ENCODE measurements around the gene ADGRL3.
"Not testable (repeated sequence)": the region's sequence is repeated elsewhere in the genome, so short reads cannot be mapped to it uniquely, and the experiment has no call there.

The ADGRL3 gene

DNA sequence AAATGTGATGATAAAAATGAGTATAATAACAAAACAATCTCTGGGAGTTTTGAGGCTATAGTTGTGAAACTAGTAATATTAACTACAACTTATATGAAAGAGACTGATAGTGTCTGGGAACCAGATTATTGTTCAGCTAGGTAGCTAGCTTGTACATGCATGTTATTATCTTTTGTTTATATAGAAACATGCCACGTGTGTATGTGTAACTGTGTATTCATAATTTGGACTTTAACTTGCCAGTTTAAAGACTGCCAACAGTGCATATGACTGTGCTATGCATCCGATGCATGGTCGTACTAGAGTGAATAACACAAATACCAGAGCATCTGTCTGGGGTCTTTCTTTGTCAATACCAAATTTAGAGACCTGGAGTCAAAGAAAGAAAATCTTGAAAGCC is 92.2 kb downstream of the ADGRL3 start:
- no peak for DNase-seq

DNA sequence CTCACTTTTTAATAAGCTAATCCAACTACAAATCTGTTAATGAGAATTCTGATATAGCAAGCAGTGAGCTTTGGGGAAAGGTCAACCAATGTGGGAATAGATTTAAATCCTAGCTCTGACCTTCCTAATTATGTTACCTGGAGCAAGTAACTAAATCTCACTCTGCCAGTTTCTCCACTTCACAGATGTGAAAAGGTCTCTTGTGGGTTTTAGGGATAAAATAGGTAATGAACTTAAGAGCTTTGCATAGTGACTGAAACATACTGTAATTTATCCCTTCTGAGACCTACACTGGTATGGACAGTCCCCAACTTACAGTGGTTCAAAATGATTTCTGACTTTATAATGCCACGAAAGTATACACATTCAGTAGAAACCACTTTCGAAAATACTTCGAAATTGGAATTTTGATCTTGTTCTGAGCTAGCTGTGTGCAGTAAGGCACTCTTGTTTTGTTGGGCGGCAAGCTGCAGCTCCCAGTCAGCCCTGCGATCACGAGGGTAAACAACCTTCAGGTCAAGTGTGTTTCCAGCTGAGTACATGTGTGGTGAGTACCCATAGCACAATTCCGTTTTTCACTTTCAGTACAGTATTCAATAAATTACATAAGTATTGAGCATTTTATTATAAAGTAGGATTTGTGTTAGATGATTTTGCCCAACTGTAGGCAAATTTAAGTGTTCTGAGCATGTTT is 93.7 kb downstream of the ADGRL3 start:
- DNase-seq: no peak

DNA sequence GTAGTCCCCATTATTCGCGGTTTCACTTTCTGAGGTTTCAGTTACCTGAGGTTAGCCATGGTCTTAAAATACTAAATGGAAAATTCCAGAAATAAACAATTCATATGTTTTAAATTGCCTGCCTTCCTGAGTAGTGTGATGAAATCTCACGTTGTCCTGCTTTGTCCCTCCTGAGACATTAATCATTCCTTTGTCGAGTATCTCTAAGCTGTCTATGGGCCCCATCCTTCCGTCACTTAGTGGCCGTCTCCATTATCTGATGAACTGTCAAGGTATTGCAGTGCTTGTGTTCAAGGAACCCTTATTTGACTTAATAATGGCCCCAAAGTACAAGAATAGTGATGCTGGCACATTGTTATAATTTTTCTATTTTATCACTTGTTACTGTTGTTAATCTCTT is 94.8 kb downstream of the ADGRL3 start:
- no peak for DNase-seq

DNA sequence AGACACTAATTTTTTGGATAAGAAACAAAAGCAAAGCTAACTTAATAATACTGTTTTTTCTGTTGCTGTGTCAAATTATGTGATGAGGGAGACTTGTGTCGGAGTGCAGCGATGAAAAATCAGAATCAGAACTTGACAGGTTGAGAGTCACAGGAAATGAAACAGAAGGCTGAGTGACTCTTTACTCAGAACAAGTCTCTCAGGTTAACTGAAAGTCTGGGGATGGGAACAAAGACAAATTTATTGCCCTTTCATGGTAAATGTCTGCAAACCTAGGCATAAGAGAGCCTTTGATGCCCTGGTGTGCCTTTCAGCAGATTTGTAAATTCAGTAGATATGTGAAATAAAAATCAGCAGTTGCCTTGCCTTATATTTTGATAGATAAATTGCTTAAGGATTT is 96.0 kb downstream of the ADGRL3 start:
- no peak for DNase-seq

DNA sequence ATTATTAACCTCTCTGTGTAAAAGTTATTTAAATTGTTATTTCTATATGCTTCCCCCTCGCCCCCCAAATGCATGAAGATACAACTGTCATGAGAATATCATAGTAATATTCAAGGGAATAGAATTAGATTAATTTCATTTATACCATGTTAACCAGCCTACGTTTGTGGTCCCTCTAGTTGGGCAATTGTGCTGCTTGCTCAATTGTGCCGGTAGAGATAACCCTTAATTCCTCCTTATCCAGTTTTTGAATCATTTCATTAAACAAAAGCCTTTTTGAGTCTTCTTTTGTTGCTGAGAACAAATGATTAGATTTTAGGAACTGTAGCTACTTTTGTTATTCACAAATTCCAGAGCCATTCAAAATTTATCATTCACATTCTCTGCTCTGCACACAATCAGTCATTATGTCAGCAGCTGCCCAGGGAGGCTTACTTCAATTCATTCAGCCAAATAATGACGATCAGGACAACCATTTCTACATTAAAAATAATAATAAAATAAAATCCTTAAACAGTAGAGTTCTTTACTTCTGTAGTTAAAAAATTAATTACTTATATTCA is 98.1 kb downstream of the ADGRL3 start:
- DNase-seq: no peak

DNA sequence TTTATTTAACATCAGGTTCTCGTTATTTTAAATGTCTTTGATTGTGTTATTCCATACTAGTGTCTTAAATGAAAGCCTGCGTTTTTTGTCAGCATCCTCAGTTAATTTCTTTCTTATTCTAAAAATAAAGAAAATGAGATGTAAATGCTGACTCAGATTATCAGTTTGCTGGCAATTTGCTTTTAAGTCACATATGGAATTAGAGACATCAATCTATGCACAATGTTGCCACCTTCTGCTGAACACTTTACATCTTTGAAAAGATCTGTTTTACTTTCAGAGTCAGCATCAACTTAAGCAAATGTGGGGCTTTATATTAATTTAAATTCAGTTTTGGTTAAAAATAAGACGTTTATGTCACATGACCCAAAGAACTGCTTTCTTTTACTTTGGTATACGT is 99.2 kb downstream of the ADGRL3 start:
- DNase-seq: no peak

DNA sequence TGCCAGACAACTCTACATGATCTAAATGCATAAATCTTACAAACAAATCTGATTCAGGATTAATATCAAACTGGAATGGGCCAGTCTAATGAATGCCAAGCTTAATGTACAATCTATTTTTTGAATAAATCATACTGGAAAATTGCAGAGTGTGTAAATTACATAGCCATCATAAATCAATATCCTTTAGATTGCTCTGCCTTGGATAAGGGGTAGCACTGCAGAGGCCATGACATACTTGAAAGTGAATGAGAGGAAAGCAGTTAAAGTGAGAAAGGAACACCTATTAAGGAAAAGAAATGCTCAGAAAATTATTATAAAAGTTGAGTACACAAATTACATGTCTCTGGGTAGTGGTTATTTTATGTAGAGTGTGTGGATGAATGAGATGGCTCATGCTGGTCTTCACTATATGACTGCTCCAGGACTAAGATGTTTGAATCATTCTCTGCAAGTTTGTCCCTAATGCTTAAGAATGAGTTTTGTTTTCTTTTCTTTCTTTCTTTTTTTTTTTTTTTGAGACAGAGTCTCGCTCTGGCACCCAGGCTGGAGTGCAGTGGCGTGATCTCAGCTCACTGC is 100.2 kb downstream of the ADGRL3 start:
- no peak for DNase-seq

DNA sequence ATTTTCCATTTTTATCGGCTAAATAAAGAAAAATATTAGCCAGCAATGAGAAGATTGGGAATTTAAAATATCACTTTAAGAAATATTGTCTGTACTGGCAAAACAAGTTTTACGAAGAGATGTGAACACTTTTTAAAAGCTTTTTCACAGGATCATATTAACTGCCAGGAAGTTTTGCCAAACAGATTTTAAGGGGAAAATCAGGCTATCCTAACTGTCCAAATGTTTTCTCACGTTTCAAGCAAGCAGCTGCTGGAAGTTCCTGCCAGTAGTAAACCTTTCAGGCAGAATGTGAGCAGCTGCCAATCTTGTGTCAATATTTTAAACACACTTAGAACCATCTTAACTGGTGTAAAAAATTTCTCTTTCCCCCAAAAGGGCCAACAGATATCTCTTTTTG is 101.1 kb downstream of the ADGRL3 start:
- no peak for DNase-seq

DNA sequence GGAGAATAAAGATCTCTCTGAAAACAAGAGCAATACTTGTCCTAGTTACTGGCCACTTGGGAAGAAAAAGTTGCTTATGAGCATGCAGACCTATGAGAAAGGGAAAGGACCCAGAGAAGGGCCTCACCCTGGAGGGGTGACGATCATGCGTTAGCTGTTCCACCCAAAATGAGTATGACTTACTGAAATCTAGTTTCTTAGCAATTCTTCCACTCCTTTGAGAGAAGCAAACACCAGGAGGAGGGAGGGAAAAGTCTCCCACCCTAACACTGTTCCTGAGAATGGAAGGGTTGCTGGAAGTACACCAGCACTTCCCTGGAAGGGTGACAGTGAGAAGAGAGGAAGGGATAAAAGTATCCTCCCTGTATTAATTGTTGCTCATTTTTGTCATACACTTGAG is 107.9 kb downstream of the ADGRL3 start:
- no peak for DNase-seq

DNA sequence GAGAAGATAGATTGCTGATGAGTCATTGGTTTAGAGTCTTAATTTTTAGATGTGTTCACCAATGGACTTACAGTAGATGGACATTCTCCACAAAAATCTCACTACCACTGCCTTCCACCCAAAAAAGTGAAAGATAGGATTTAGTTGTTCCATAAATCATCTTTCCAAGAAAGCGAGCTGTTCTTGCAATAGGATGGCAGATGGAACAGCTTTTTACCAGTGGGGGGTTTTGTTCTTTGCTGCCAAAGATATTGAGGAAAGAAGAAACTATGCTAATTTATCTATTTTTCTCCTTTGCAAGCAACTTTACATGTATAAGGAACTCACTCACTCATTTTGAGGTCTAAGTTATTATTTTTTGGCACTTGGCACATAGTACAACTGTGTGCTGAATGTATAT is 109.5 kb downstream of the ADGRL3 start:
- no peak for DNase-seq

DNA sequence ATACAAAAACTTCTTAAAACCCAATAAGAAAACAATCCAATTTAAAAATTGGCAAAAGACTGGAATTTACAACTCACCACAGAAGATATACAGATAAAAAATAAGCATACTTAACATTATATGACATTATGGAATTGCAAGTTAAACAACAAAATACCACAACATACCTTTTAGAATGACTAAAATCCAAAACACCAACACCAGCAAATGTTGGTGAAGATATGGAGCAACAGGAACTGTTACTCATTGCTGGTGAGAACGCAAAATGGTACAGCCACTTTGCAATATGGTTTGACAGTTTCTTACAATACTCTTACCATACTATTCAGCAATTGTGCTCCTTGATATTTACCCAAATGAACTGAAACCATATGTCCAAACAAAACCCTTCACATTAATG is 112.4 kb downstream of the ADGRL3 start:
- DNase-seq: no peak

DNA sequence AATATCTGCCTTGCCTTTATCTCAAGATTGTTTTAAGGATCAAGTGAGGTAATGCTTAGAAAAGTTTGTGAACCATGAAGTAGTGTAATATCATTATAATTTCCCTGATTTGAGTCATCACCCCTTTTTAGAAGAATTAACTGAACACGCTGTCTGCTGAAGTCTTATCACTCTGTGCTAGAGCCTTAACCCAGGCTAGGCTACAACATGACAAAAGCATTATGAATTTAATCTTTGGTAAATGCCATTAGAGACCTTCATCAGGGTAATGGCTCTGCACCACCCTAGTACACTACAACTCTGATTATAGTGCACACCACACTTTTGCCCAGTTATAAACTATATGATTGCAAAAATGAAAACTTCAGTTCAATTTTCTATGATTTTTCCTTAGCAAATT is 118.3 kb downstream of the ADGRL3 start:
- no peak for DNase-seq

DNA sequence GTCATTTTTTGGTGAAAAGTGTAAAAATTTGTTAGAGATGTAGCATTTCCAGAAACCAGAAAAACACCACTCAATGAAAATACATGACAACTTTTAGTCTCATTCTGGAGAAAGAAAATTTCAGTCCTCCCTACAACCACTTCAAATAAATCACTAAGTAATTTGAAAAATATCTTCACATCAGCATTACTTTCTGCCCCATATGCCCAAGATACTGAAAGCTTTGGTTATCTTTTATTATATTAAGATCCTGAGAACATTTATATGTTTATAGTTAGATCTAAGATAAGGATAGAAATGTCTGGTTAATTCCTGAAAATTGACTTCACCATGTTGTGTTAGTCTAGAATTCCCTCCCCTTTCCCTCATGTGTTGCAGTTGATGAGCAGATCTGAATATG is 119.0 kb downstream of the ADGRL3 start:
- DNase-seq: no peak

DNA sequence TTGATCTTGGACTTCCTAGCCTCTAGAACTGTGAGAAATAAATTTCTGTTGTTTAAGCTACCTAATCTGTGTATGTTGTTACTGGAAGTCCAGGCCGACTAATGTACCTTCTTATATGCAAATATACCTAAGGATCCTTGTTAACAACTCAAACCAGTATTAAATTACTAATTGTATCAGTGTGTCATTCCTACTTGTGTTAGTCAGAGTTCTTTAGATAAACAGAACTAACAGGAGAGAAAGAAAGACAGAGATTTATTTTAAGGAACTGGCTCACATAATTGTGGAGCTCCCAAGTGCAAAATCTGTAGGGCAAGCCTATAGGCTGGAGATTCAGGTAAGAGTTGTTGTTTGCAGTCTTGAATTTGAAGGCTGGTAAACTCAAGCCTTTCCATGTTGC is 120.0 kb downstream of the ADGRL3 start:
- DNase-seq: no peak

DNA sequence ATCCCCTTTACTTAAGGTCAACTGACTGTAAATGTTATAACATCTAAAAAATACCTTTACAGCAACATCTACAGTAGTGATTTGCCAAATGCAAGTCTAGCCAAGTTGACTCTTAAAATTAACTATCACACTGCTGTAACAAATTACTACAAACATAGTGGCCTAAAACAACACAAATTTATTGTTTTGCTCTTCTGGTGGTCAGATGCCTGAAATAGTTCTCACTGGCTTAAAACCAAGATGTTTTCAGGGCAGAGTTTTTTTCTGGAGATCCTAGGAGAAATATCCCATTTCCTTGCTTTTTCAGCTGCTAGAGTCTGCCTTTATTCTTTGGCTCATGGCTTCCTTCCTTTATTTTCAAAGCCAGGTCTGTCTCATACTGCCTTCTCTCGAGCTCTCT is 120.5 kb downstream of the ADGRL3 start:
- DNase-seq: no peak

DNA sequence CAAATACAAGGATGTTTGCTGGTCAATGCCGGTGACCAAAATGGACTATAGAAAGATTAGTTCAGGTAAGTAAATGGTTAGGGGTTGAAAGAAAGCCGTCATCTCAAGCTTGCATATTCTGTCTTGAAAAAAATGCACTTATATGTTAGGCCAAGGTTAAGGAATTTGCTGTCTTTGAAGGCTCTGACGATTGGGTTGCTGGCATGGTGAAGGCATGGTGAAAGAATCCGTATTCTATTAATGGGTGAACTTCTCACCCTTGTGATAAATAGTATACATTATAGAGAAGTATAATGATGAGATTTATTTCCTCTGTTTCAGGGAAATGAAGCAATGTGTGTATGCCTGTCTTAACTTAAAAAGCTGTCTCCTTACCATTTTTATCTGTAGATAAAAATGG is 132.6 kb downstream of the ADGRL3 start:
- no peak for DNase-seq

DNA sequence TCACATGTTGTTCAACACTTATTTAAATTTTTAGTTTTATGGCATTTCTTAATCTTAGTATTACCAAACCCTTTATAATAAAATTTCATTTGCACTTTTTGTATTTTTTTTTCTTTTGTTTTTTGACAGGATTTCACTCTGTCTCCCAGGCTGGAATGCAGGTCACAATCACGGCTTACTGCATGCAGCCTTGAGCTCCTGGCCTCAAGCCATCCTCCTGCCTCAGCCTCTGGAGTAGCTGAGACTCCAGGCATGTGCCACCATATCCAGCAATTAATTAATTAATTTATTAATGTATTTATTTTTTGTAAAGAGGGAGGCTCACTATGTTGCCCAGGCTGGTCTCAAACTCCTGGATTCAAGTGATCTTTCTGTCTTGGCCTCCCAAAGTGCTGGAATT is 133.4 kb downstream of the ADGRL3 start:
- DNase-seq: no peak

DNA sequence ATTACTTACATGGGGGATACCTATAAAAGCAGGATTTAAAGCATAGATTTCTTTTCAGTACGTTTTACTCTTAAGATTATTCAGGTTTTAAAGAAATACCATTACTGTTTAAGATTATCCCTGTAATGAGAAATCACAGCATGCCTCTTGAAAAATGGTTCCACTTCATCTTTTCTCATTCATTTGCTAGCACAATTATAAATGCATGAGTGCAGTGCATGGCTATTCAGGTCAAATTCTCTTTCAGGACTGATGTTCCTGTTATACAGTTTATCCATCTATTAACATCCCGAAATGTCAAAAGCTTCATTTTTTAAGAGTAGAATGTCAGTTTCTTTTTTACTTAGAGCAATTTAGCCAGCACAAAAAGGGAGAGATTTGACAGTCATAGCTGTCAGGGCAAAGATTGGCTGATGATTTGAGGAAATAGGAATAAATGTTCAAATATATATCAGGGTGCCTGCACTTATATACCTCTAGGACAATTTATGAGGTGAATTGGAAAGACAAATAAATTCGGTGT is 135.2 kb downstream of the ADGRL3 start:
- no peak for DNase-seq

DNA sequence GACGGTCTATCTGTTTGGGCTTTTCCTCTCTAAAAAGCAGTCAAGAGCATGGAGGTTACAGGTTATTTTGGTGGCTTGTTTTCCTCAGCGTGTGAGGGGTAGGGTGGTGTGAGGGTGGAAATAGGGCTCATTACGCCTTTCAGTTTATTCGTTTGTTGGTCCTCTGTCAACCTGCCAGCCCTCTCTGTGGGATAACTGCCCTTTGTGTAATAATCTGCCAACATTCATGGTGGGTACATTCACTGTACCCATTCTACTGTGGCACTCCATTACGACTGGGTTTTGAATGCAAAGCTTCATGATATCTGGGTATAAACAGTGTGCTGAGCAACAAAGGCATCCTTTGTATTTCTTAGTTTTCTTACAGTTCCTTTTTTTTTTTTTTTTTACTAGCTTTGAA is 136.4 kb downstream of the ADGRL3 start:
- no peak for DNase-seq

DNA sequence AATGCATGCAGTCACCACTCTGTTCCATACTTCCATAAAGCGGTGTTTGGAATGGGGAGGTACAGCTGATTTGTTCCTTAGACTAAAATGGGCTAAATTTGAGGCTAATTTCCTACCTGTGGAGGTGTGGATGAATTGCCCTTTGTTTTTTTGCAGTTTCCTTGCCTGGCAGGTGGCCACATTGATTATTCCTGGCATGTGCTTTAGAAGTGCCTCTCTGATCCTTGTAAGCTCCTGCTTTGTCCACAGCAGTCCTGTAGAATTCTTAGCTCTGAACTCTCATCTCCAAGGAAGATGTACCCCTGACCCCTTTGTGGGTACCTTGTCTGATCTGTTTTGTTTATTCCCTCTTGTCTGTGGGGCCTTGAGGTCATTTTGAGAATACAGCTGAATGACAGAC is 136.8 kb downstream of the ADGRL3 start:
- no peak for DNase-seq

DNA sequence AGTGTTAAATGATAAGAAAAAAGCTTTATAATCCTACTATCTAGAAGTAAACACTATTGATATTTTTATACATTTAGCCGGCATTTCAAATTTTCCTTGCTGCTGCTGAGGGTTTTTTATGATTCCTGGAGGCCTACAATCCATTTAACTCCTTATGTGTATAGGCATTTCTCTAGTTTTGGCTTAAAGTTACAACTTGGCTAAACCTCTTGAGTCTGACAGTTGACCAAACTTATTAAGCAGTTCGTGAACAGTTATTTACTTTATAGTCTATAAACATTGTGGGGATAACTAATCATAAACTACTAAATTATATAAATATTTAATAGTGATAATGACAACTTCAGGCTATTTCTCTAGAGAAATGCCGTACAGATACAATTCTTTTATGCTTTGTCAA is 141.9 kb downstream of the ADGRL3 start:
- DNase-seq: no peak

DNA sequence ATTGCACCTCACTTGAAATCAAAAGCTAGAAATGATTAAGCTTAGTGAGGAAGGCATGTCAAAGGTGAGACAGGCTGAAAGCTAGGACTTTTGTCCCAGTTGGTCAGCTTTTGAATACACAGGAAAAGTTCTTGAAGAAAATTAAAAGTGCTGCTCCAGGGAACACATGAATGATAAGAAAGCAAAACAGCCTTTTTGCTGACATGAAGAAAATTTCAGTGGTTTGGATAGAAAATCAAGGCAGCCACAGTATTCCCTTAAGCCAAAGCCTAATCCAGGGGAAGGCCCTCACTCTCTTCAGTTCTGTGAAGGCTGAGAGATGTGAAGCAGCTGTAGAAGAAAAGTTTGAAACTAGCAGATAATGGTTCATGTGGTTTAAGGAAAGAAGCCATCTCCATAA is 150.8 kb downstream of the ADGRL3 start:
- no peak for DNase-seq

DNA sequence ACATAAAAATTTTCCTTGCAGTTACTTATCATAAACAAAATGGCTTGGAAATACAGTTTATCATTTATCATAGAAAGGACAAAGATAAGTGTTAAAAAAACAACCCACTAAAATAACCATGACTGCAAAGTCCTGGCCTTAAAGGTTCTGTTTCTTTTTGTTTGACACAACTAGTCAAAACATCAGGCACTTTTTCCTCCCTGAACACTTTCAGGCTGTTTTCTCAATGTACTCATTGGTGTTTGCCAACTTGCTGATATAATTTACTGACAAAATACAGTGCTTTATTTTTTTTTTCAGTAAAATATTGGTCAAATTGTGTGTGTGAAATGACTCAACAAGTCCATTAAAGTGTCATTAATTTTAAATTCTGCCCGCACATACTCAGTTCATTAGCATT is 156.6 kb downstream of the ADGRL3 start:
- DNase-seq: no peak

DNA sequence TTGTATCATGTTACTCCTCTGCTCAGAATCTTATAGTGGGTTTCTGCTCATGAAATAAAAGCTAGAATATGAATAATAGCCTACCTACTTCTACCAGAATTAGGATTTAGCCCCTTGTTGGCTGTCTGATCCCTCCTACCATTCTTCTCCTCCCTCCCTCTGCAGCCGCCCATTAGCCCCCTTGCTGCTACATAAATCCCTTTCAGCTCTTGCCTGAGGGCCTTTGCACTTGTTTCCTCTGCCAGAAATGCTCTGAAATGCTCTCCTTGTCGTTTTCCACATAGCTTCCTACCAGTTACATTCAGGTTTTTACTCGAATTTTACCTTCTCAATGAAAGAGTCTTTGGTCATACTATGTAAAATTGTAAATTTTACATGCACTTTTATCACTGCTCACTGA is 159.2 kb downstream of the ADGRL3 start:
- DNase-seq: no peak

DNA sequence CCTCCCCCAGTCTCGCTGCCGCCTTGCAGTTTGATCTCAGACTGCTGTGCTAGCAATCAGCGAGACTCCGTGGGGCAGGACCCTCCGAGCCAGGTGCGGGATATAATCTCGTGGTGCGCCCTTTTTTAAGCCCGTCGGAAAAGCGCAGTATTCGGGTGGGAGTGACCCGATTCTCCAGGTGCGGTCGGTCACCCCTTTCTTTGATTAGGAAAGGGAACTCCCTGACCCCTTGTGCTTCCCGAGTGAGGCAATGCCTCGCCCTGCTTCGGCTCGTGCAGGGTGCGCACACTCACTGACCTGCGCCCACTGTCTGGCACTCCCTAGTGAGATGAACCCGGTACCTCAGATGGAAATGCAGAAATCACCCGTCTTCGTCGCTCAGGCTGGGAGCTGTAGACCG is 172.7 kb downstream of the ADGRL3 start:
- DNase-seq: not testable (repeated sequence)

Data from effector CD8-positive, alpha-beta T cell (primary cell).